HG03432 (cell line): ENCODE measurements around the gene EML4.

Experiments
- ATAC-seq: cut with Tn5 transposase; IDR thresholded peaks from one replicate; pipeline ENCODE4 v1.9.1; 2021; ENCODE audit warnings: mild to moderate bottlenecking, moderate library complexity; ENCODE audit not compliant: unreplicated experiment

Gene EML4

GRCh38 chr2:42192652-42193566, 23.8 kb downstream of the EML4 start:
- peak; percentile 66 for ATAC-seq

GRCh38 chr2:42193722-42194187, 24.6 kb downstream of the EML4 start:
- no peak for ATAC-seq

GRCh38 chr2:42194428-42194827, 25.3 kb downstream of the EML4 start:
- ATAC-seq: no peak

- no peak for ATAC-seq
Measured at GRCh38 chr2:42195559-42195958, 26.4 kb downstream of the EML4 start.

- no peak for ATAC-seq
Measured at GRCh38 chr2:42196070-42196402, 26.9 kb downstream of the EML4 start.

GRCh38 chr2:42196403-42197267, 27.5 kb downstream of the EML4 start:
- ATAC-seq: peak; percentile 62

GRCh38 chr2:42197792-42198191, 28.6 kb downstream of the EML4 start:
- no peak for ATAC-seq

GRCh38 chr2:42198466-42198865, 29.3 kb downstream of the EML4 start:
- no peak for ATAC-seq

GRCh38 chr2:42199002-42199401, 29.8 kb downstream of the EML4 start:
- ATAC-seq: no peak

- ATAC-seq: no peak
Measured at GRCh38 chr2:42199626-42200025, 30.5 kb downstream of the EML4 start.

GRCh38 chr2:42200926-42201855, 32.0 kb downstream of the EML4 start:
- no peak for ATAC-seq

- no peak for ATAC-seq
Measured at GRCh38 chr2:42202634-42203008, 33.5 kb downstream of the EML4 start.

GRCh38 chr2:42203792-42204191, 34.6 kb downstream of the EML4 start:
- ATAC-seq: no peak

GRCh38 chr2:42205337-42205736, 36.2 kb downstream of the EML4 start:
- no peak for ATAC-seq

- ATAC-seq: no peak
Measured at GRCh38 chr2:42207826-42208225, 38.7 kb downstream of the EML4 start.

GRCh38 chr2:42210203-42210602, 41.0 kb downstream of the EML4 start:
- no peak for ATAC-seq

GRCh38 chr2:42211291-42211690, 42.1 kb downstream of the EML4 start:
- ATAC-seq: no peak

GRCh38 chr2:42214669-42215068, 45.5 kb downstream of the EML4 start:
- no peak for ATAC-seq

GRCh38 chr2:42216694-42217093, 47.5 kb downstream of the EML4 start:
- no peak for ATAC-seq

GRCh38 chr2:42217307-42217706, 48.2 kb downstream of the EML4 start:
- ATAC-seq: no peak

- ATAC-seq: no peak
Measured at GRCh38 chr2:42217914-42218313, 48.8 kb downstream of the EML4 start.
